Lung (tissue), 12 donors: ENCODE measurements around the gene RASGRP1. TPM values are rescaled to one million over a fixed set of nuclear protein-coding genes. Genes with fewer than 3 reads are reported as not detected.

Source experiments
- ATAC-seq: fragments of 200-7000 bp; cut with Tn5 transposase; one replicate; pipeline ENCODE4 v1.9.1; 2020; ENCODE audit warnings: moderate number of reproducible peaks; ENCODE audit not compliant: insufficient read depth, low FRiP score
- DNase-seq, 3 donors: peaks; one replicate each; pipeline ENCODE4 v3.0.0-alpha.2; 2013 to 2017
- H3K27ac ChIP-seq, 2 donors: one replicate each; pipeline ENCODE4 v1.5.1; 2013; ENCODE audit warnings: mild to moderate bottlenecking in 2 of 2, moderate library complexity in 2 of 2, control low read depth in 1 of 2, inconsistent platforms in 1 of 2, low read depth in 1 of 2, low read length in 1 of 2
- H3K27me3 ChIP-seq, 3 donors: one replicate each; pipeline ENCODE4 v1.5.1; 2013; ENCODE audit warnings: low read length in 2 of 3; ENCODE audit not compliant: control insufficient read depth in 3 of 3, insufficient read depth in 3 of 3
- H3K36me3 ChIP-seq, 4 donors: one replicate each; pipeline ENCODE4 v1.5.1; 2013; ENCODE audit warnings: low read length in 4 of 4, mild to moderate bottlenecking in 1 of 4, moderate library complexity in 1 of 4; ENCODE audit not compliant: control insufficient read depth in 4 of 4, insufficient read depth in 4 of 4
- H3K4me1 ChIP-seq, 5 donors: one replicate each; pipeline ENCODE4 v1.5.1; 2013; ENCODE audit warnings: low read length in 5 of 5, mild to moderate bottlenecking in 2 of 5, moderate library complexity in 1 of 5; ENCODE audit not compliant: control insufficient read depth in 5 of 5, insufficient read depth in 5 of 5
- H3K4me3 ChIP-seq: one replicate; pipeline ENCODE4 v1.5.1; 2013; ENCODE audit warnings: mild to moderate bottlenecking, control low read depth, moderate library complexity
- H3K9ac ChIP-seq, 2 donors: one replicate each; pipeline ENCODE4 v1.5.1; 2013; ENCODE audit warnings: low read length in 2 of 2, control low read depth in 1 of 2; ENCODE audit not compliant: insufficient read depth in 1 of 2
- H3K9me3 ChIP-seq, 4 donors: one replicate each; pipeline ENCODE4 v1.5.1; 2013; ENCODE audit warnings: low read length in 3 of 4, mild to moderate bottlenecking in 1 of 4, moderate library complexity in 1 of 4; ENCODE audit not compliant: control insufficient read depth in 4 of 4, insufficient read depth in 3 of 4
- WGBS, 2 donors: extraction: QIAGEN DNeasy Blood & Tissue Kit; methylation state at CpG; one replicate each; pipeline ENCODE4 v1.1.7; 2013; 5-methylcytosine and 5-hydroxymethylcytosine counted together
- polyA plus RNA-seq, 2 donors: library from polyadenylated mRNA; stranded (reverse); fragments of 200-250 nt; gene quantifications; one replicate each; pipeline ENCODE4 v1.2.1, GENCODE V29; 2013
- total RNA-seq, 2 donors: library from RNA; depleted of rRNA in 1 of 2; stranded (reverse); fragments of >200 nt in 1 of 2; gene quantifications; one replicate each; pipeline ENCODE4 v1.2.1, GENCODE V29; 2014 to 2021
- TF ChIP-seq, protein P1 (sequence below): IDR thresholded peaks from 2 replicates; pipeline ENCODE4 v1.5.1; 2012; ENCODE audit warnings: mild to moderate bottlenecking; ENCODE audit errors: control extremely low read depth, extremely low read depth
- donor health status: control.
- donor health status: control.
- donor health status: Bipolar disorder and iron deficiency.
- donor health status: healthy.
- donor health status: DM: yes; HTN: yes; CAD: no.

The RASGRP1 gene
- total and polyA plus RNA-seq, 4 donors = 0.81 to 7.5 (median 2.5) TPM

DNA sequence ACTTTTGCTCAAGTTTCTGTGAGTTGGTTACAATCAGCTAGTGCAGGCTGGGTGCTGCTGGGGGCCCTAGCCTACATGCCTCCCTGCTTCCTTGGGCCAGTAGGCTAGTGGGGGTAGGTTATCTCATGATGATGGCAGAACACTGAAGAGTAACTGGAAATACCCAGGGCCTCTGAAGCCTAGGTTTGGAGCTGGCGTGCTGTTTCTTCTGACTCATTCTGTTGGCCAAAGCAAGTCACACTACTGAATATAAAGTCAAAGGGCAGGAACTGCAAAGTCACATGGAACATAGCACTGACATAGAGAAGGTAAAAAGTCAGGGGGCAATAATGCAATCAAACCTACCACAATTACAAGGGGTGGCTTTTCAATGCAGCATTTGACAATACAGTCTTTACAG is 34.5 kb downstream of the RASGRP1 start:
- DNase-seq = no peak
- 86 to 97% methylated on average over 1 of the region's 1 CpG for WGBS, 2 donors
- H3K4me3 ChIP-seq = no peak overlapping the region
- H3K4me1 ChIP-seq = no peaks in the 10 kb centered on the region
- no peak overlapping the region for H3K9ac ChIP-seq
- ATAC-seq = no peak
- TF ChIP-seq, protein P1, sequence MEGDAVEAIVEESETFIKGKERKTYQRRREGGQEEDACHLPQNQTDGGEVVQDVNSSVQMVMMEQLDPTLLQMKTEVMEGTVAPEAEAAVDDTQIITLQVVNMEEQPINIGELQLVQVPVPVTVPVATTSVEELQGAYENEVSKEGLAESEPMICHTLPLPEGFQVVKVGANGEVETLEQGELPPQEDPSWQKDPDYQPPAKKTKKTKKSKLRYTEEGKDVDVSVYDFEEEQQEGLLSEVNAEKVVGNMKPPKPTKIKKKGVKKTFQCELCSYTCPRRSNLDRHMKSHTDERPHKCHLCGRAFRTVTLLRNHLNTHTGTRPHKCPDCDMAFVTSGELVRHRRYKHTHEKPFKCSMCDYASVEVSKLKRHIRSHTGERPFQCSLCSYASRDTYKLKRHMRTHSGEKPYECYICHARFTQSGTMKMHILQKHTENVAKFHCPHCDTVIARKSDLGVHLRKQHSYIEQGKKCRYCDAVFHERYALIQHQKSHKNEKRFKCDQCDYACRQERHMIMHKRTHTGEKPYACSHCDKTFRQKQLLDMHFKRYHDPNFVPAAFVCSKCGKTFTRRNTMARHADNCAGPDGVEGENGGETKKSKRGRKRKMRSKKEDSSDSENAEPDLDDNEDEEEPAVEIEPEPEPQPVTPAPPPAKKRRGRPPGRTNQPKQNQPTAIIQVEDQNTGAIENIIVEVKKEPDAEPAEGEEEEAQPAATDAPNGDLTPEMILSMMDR = no peak
- H3K27me3 ChIP-seq = no peaks in the 10 kb centered on the region
- no peaks in the 10 kb centered on the region for H3K36me3 ChIP-seq
- no peak overlapping the region for H3K27ac ChIP-seq
- no peaks in the 10 kb centered on the region for H3K9me3 ChIP-seq

DNA sequence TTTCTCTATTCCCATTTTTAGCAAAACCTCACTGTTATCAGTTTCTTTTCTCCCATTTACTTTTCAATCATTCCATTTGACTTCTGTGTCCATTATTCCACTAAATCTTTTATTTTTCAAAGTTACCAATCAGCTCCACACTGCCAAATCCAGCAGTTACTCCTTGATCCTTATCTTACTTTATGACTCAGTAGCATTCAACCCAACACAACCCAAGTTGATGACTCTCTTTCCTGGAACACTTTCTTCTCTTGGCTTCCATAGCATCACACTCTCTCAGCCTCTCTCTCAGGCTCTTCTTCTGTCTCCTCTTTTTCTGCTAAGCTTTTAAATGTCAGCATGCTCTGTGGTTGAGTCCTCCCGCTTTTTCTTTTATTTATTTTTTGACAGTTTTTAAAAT is 36.3 kb downstream of the RASGRP1 start:
- no peaks in the 10 kb centered on the region for H3K9me3 ChIP-seq
- TF ChIP-seq, protein P1 = no peak
- H3K36me3 ChIP-seq = no peaks in the 10 kb centered on the region
- no peaks in the 10 kb centered on the region for H3K4me1 ChIP-seq
- no peak overlapping the region for H3K27ac ChIP-seq
- ATAC-seq (no peak), DNase-seq (no peak)
- H3K4me3 ChIP-seq = no peak overlapping the region
- WGBS, 2 donors = 99 to 100% methylated on average over 1 of the region's 1 CpG
- H3K27me3 ChIP-seq = no peaks in the 10 kb centered on the region
- H3K9ac ChIP-seq = no peak overlapping the region

DNA sequence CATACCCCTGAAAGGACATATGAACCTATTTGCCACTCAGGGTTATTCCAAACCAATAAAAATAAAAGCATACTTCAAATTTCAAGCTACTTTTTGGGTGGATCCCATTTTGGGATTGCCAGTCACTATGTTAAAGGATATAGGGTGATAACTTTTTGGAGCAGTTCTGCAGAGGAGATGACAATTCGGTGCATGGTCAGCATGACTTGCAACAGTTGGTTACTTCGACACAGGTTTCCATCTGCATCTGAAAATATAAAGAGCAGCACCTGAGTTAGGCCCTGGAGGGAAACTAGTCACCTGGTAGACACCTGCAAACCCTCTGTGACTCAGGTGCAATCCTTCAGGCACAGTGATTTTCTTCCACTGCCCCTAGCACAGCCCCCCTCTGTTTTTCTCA is 38.5 kb downstream of the RASGRP1 start:
- no peaks in the 10 kb centered on the region for H3K9me3 ChIP-seq
- H3K27ac ChIP-seq = no peak overlapping the region
- H3K9ac ChIP-seq = no peak overlapping the region
- H3K4me3 ChIP-seq = no peak overlapping the region
- TF ChIP-seq, protein P1 = no peak
- no peaks in the 10 kb centered on the region for H3K27me3 ChIP-seq
- 89% methylated on average over 2 of the region's 2 CpGs for WGBS, 2 donors
- ATAC-seq (no peak), DNase-seq (no peak)
- H3K4me1 ChIP-seq = no peaks in the 10 kb centered on the region
- H3K36me3 ChIP-seq = no peaks in the 10 kb centered on the region

DNA sequence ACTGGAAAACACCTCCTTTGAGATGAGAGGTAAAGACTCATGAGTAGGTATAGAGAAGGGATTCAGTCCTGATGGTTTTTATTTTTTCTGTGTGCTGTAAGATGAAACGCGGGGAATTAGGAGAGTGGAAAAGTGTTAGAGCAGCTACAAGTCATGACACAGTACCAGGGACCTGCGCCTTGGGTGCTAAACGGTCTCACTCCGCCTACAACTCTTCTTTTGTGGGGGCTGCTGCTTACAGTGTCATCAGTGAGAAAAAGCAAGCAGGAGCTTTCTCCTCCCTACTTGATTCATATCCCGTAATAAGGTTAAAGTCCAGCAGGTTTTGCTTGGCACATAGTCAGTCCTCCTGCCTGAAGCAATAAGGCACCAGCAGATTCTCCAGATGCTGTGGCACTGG is 39.1 kb downstream of the RASGRP1 start:
- H3K9me3 ChIP-seq = no peaks in the 10 kb centered on the region
- WGBS, 2 donors = 91 to 93% methylated on average over 6 of the region's 6 CpGs
- DNase-seq = no peak
- no peak for ATAC-seq
- no peak overlapping the region for H3K9ac ChIP-seq
- no peaks in the 10 kb centered on the region for H3K4me1 ChIP-seq
- TF ChIP-seq, protein P1 = no peak
- H3K36me3 ChIP-seq = no peaks in the 10 kb centered on the region
- H3K27me3 ChIP-seq = no peaks in the 10 kb centered on the region
- H3K4me3 ChIP-seq = no peak overlapping the region
- no peak overlapping the region for H3K27ac ChIP-seq
